ENCODE measurements around the gene RIPOR3.
"Not testable (repeated sequence)": the region's sequence is repeated elsewhere in the genome, so short reads cannot be mapped to it uniquely, and the experiment has no call there.

The RIPOR3 gene

DNA sequence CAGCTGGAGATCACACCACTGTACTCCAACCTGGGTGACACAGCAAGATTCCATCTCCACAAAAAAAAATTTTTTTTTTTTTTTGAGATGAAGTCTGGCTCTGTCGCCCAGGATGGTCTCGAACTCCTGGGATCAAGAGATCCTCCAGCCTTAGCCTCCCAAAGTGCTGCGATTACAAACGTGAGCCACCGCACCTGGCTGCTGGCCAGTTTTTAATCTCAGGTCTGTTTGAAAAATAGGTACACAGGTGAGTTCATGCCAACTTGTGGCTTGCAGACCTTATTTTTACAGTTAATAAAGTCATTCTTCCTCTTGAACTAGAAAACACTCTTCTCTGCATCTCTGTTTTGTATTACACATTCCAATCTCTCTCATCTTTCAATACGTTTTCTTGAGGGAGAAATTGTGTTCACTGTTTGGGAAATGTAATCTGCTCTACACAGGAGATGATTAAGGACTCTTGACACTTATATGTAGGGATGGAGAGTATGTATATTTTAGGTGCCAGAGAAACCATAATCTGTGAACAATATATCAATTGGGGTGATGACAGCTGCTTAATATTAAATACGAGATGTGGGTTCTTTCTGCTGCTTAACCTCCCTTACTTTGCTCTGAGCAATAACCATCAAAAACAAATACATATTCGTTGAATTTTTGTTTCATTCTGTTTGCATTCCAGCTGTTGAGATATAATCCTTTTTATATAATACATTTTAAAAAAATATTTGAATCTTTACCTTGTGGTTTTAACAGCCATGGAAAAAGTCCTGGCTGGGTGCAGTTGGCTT is 17.7 kb upstream of the RIPOR3 start:
- in situ Hi-C loops (cut with HindIII; ENCODE audit: low sequenced_read_pairs) = no loop called here

DNA sequence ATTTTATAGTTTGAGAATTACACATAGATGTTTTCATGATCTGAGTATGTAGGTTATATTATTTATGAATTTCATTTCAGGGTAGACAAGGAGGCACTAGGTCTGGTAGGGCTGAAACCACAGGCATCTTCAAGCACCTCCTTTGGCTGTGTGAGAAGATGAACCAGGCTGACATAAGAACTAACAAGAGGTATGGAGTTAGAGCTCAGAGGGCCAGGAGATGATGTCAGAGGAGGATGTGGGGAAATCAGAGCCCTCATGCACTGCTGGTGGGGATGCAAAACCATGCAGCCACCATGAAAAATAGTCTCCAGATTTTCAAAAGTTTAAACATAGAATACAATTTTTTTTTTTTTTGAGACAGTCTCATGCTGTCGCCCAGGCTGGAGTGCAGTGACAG is 13.6 kb upstream of the RIPOR3 start:
- in situ Hi-C loops (cut with HindIII; ENCODE audit: low sequenced_read_pairs) = no loop called here

DNA sequence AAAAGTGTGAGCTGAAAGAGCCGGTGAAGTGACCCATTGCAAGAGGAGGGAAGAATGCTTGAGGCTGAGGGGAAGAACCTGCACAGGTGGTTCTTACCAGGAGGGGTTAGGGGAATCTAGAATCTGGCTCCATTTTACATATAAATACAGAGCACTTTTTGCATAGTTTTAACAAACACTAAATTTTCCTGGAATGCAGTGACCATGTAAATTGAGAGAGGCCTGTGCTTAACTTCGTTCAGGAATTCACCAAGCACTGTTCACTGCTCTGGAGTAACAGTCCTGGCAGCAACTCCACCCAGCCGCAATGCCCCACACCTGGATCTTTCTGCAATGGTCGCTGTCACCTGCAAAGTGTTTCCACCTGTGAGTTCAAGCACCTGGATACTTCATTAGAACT is 13.2 kb upstream of the RIPOR3 start:
- in situ Hi-C loops (cut with HindIII; ENCODE audit: low sequenced_read_pairs) = no loop called here

DNA sequence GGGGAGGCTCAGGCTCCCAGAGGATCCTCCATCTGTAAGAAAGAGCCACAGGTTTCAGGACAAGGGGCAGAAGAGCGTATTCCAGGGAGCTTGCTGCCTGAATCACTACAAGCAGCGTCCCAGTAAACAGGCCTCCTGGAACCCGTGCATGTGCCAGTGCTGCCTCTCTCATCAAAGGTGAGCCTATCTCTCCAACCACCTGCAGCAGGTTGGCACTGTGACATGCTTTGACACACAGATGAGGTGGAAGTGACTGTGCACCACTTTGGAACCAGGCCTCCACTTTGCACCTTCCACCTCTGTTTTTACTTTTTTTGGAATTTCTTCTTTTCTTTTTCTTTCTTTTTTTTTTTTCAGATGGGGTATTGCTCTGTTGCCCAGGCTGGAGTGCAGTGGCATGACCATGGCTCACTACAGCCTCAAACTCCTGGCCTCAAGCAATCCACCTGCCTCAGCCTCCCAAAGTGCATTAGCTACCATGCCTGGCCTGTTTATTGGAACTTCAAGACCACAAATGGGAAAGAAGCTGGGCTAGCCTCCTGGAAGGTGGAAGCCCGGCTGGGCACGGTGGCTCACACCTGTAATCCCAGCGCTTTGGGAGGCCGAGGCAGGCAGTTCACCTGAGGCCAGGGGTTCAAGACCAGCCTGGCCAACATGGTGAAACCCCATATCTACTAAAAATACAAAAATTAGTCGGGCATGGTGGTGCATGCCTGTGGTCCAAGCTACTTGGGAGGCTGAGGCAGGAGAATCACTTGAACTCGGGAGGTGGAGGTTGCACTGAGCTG is 12.5 kb upstream of the RIPOR3 start:
- in situ Hi-C loops (cut with HindIII; ENCODE audit: low sequenced_read_pairs) = not testable (repeated sequence)

DNA sequence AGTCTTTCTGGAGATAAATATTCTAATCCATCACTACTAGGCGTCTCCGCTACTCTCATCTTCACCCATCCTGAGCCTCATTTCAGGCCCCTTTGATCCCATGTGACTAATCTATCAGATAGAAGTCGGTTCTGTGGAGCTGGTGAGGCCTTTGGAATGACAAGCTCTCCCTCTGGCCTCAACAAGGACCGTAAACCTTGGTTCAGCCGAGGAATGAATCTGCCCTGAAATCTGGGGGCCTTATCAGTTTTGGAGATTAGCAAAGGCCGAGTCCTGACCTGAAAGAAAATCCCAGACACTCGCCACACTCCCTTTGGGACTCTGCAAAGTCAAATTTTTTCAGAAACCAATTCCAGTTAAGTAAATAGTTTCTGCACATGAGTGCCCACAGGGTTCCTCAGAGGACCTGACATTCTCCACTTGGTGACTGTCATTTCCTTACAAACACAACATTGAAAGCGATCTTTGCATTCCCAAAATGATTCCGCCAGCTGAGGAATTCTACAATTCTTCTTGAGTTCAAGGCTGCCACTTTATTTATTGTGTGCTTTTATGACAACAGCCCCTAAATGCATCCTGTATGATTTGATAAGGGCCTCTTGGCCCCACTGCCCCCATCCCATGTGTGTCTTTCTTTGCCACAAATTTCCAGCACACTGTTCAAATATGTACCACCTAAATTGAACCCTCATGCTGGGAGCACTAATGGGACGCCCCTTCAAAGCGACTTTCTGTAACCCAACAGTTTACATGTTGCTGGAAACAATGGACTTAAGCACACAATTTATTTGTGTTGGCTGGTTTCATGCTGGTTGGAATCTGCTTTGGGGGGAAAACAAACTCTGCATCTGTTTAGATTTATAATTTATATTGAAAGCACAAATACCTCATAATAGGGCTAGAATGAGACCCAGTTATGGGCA is 10.0 kb upstream of the RIPOR3 start:
- in situ Hi-C loops (cut with HindIII; ENCODE audit: low sequenced_read_pairs) = no loop called here

DNA sequence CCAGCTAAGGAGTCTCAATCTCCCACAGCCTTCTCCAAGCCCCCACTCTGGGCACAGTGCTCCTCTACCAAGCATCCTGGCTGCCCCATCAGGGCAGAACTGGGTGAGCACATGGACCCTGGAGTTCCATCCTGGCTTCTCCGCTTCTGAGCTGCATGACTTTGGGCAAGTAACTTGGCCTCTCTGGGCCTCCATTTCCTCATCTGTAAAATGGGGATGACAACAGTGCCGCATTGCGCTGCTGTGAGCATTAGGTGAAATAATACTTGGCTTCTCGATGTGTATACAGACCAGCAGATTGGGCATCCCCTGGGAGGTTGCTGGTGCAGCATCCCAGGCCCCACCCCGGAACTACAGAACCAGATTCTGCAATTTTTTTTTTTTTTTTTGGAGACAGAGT is 8.3 kb upstream of the RIPOR3 start:
- in situ Hi-C loops (cut with HindIII; ENCODE audit: low sequenced_read_pairs) = loop anchor here (5.0 kb wide), 1 partner anchor 77 kb away; no protein-coding TSS in a partner anchor

DNA sequence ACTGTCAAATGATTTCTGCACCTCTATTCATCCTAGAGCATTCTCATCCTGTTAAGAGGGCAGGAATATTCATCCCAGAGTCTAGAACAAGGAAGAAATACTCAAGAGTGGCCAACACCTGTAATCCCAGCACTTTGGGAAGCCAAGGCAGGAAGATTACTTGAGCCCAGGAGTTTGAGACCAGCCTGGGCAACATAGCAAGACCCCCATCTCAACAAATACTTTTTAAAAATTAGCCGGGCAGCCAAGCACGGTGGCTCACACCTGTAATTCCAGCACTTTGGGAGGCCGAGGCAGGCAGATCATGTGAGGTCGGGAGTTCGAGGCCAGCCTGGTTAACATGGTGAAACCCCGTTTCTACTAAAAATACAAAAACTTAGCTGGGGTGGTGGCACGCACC is 6.9 kb upstream of the RIPOR3 start:
- in situ Hi-C loops (cut with HindIII; ENCODE audit: low sequenced_read_pairs) = loop anchor here (5.0 kb wide), 1 partner anchor 76 kb away; no protein-coding TSS in a partner anchor

DNA sequence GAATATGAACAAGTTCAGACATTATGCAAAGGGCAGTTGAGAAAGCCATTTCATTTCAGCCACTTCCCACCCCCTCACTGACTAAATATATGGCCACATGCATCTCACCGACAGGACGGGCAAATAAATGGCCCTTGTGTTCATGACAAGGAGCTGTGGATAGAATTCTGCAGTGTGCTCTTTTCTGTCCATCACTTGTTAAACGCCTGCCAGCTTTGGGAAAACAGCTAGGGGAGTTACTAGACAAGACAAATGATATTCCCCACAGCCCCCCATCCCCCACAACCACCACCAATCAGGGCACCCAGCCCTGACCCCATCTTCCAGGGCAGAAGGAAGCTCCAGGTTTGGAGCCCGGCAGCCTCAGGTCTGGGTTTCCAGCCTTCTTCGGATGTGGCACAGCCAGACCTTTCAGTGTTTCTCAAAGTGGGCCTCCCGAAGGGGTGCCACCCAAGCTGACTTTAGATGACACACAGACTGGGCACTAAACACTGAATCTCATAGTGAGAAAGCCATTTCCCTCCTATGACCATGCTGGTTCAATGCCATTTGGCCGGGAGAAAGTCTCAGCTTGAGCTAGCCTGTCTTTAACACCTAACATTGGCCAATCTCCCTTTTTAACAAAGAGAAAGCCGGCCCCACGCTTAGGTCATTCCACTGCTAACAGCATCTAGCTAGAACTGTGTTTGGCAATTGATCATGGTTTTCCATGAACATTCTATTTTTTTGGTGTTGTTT is 4.0 kb upstream of the RIPOR3 start:
- in situ Hi-C loops (cut with HindIII; ENCODE audit: low sequenced_read_pairs) = loop anchor here (5.0 kb wide), 1 partner anchor 73 kb away; no protein-coding TSS in a partner anchor

DNA sequence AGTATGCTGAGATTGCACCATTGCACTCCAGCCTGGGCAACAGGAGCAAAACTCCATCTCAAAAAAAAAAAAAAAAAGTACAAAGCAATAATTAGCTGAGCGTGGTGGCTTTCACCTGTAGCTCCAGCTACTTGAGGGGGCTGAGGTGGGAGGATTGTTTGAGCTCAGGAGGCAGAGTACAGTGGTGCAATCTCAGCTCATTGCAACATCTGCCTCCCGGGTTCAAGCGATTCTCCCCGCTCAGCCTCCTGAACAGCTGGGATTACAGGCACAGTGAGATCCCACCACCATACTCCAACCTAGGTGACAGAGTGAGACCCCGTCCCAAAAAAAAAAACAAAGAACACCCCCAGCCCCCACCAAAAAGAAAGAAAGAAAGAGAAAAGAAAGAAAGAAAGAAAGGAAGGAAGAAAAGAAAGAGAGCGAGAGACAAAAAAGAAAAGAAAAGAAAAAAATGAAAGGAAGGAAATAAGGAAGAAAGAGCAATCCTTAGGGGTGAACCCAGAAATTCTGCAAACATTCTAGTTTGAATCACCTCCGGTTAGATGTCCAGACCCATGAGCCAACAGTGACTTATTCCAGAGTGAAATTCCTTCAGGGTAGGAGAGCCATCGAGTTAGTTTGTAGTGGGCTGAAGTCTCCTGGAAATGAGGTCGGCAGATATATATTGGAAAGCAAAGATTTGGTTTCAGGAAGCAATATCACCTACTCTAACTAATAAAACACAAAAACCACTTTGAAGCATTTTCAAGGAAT is 3.2 kb upstream of the RIPOR3 start:
- in situ Hi-C loops (cut with HindIII; ENCODE audit: low sequenced_read_pairs) = loop anchor here (5.0 kb wide), 1 partner anchor 72 kb away; no protein-coding TSS in a partner anchor

DNA sequence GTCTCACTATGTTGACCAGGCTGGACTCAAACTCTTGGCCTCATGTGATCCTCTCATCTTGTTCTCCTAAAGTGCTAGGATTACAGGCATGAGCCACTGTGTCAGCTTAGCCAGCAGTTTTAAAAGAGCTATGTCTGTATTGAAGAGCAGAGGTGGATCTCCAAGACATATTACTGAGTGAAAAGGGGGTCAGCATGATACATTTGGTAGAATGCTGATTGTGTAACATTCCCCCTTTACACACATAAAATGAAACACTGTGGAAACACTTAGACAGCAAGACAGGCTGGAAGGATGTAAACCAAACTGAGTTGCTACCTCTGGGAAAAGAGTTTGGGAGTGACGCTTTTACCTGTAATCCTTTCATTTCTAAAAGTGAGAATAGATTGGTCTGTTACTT is 1.7 kb upstream of the RIPOR3 start:
- in situ Hi-C loops (cut with HindIII; ENCODE audit: low sequenced_read_pairs) = no loop called here

DNA sequence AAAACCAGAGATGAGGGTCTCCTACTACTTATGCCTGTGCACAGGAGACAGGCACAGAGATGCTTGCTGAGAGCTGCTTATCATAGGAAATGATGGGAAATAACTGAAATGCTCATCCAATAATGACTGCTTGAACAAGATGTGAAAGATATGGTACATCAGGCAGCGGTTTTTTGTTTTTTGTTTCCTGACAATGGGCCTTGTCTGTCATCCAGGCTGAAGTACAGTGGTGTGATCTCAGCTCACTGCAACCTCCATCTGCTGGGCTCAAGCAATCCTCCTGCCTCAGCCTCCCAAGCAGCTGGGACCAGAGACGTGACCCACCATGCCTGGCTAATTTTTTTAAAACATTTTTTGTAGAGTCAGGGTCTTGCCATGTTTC is 1.2 kb upstream of the RIPOR3 start:
- in situ Hi-C loops (cut with HindIII; ENCODE audit: low sequenced_read_pairs) = no loop called here

DNA sequence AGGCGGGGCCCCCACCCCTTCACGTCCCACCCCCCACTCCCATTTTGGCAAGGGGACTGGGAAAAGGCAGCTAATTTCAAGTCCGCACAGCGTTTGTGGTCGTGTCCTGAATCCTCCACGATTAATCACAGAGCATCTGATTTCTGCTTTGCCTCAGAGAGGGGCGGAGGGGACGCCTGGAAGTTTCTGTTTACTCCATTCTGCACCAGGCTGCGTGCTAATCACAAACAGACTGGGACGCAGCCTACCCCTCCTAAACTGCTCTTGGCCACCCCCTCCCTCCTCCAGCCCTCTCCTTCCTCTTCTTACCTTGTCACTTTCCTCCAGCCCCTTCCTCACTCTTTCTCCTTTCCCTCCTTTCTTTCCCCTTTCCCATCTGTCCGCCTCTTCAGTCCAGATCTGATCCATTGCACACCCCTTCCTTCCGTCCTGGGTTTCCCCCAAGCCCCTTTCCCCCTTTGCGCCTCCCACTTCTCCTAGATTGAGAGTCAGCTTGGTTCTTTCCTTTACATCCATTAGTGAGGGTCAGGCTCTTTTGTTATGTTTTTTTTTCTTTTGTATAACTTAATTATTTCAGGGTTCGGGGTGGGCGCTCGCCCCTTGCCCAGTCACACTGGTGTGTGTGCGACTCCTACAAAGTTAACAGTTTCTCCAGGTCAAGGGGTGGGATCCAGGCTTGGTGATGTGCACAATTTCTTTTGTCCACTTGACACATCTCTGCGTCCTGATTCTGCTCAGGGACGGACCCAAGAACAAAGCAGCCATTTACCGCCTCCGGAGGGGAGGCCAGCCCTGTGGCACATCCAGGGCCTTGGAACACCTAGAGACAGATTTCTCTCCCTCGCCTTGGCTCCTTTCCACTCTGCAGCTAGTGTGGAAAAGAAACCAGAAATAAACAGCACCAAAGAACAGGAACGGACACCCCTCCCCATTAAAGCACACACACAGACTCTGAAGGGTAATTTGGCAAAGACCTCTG is 520 bp upstream of the RIPOR3 start:
- in situ Hi-C loops (cut with HindIII; ENCODE audit: low sequenced_read_pairs) = no loop called here

DNA sequence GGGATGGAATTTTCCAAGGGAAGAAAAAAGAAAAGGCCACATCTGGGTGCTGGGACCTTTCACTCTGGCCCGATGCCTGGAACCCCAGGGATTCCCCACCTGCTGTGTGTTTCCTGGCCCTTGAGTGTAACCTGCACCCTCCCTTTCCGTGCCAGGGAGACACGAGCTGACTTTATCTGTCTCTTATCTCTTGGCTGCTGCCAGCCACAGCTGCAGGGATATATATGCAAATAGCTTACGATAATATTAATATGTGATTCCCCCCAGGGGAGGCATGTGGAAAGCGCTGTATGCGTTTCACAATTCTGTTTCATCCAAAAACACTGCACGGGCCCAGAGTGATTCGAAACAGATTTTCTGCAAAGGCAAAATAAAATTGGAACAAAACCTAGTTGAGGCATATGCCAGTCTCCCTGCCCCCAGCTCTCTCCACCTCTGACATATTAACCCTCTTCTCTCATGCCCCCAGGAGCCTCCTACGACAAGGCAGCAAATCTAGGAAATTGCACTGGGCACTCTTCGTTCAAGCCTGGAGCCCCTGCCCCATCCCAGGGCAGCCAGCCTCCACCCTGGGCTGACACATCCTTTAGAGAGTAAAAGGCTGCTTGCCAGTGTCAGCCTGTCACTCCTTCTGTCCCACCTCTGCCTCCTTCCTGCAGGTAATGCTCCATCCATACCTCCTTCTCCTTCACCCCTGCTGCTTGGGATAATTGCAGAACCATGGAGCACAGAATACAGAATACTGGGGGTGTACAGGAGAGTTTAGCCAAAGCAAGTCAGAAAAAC is 1.3 kb downstream of the RIPOR3 start:
- in situ Hi-C loops (cut with HindIII; ENCODE audit: low sequenced_read_pairs) = no loop called here

DNA sequence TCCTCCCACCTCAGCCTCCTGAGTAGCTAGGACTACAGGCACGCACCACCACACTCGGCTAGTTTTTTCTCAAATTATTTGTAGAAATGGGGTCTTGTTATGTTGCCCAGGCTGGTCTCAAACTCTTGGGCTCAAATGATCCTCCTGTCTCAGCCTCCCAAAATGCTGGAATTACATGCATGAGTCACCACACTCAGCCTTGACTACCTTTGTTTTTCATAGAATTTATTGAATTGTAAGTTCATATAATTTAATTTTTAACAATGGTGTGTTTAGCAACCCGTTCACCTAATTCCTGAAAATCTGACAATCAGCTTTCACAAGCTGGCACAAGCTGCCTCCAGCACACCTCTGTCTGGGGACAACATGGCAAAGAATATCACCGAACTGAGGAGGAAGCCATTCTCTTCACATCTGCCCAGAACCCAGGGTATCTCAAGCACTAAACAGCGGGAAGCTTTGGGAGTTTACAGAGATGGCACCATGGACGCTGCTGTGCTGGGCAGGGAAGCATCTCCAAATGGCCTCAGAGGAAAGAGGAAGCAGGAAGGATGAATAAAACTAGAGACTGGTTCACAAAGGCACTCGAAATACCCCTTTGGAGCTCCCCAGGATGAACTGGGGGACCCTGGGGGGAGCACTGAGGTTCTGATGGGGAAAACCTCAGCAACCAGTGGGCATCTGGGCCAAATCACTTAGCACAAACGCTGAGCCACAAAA is 2.9 kb downstream of the RIPOR3 start:
- in situ Hi-C loops (cut with HindIII; ENCODE audit: low sequenced_read_pairs) = no loop called here

DNA sequence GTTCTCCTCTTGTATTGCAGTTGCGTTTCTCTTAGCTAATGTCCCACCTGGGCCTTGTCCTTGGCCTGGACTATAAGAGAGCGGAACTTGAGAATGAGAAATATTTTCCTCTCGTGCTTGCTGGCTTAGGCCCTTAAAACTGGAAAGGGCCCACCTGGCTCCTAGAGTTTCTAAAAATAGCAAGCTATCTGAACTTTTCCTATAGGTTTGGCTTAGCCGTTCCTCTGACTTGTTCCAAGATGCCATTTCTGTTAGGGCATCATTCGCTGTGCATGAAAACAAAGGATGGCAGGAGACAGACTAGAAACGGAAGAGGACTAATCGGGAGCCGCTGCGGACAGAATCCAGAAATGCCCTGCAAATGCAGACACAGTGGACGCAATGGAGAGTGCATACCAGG is 4.5 kb downstream of the RIPOR3 start:
- in situ Hi-C loops (cut with HindIII; ENCODE audit: low sequenced_read_pairs) = no loop called here

DNA sequence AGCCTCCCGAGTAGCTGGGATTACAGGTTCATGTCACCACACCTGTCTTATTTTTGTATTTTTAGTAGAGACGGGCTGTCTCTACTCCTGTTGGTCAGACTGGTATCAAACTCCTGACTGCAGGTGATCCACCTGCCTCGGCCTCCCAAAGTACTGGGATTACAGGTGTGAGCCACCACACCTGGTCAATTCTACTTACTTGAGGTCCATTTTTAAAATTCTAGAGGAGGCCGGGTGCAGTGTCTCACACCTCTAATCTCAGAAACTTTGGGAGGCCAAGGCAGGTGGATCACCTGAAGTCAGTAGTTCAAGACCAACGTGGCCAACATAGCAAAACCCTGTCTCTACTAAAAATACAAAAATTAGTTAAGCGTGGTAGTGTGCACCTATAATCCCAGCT is 7.8 kb downstream of the RIPOR3 start:
- in situ Hi-C loops (cut with HindIII; ENCODE audit: low sequenced_read_pairs) = no loop called here

DNA sequence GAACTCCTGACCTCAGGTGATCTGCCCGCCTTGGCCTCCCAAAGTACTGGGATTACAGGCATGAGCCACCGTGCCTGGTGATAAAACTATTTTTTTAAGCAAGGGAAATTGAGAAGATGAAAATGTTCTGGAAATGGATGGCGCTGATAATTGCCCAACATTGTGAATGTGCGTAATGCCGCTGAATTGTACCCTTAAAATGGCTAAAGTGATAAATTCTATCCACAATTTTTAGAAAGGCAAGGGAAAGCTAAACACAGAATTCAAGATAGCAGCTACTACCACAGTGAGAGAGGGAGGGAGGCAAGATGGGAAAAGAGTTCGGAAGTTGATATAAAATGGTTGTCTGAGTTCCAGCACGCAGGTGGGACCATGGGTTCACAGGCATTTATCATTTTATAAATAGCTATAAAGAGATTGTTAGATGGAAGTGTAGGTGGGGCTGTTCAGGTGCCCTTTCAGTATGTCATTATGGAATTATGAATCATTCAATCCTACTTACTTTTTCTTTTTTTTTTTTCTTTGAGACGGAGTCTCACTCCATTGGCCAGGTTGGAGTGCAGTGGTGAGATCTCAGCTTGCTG is 8.3 kb downstream of the RIPOR3 start:
- in situ Hi-C loops (cut with HindIII; ENCODE audit: low sequenced_read_pairs) = no loop called here

Measured in DLD1 (cell line).